Stimulated activated CD8-positive, alpha-beta memory T cell treated with anti-CD3 and anti-CD28 coated beads, Interleukin-12 subunit alpha, Interleukin-12 subunit beta, amount 100 ng/mL, for 24 hours (primary cell): ENCODE data around the gene IGFBP2.

ENCODE experiments used
- DNase-seq: peaks from one replicate; pipeline ENCODE4 v3.0.0-alpha.2; 2020; ENCODE audit errors: extremely low read depth

Gene IGFBP2

DNA sequence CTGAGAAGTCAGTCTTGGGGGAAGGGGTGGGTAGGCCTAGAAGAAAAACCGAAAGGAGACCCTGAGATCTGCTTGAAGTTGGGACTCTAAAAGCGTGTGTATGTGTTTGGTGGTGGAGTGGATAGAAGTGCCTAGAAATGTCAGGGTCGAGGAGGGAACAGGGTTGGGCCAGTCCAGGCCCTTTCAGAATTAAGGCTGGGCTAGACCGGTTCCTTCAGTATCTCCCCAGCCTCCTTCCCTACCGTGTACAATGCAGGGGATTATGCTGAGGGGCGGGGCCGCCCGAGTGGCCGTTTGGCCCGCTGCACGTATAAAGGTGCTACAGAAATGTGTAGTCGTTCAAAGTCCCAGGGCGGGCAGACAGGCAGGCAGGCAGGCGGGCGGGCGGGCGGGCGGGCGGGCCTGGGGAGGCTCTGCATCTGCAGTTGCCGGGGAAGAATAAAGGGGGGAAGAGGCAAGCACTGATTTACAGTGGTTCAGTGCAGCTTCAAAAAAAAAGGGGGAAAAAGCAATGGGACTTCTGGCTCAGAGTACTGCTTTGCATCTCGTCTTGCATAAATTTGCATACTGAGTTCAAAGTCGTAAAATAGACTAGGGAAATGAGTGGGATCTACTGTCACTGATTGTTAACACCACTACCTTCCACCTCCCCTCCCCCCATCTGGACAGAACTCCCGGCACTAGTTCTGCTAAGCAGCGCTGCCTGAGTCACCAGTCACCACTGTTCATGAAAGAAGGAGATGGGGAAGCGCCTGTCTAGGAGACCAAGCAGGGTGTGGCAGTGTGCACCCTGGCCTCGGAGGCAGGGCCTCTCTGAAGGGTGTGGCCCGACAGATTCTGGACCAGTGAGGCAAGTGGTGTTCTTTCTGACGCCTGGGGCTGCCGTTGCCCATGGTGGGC, 3.6 kb downstream of the IGFBP2 start:
- no peak for DNase-seq

DNA sequence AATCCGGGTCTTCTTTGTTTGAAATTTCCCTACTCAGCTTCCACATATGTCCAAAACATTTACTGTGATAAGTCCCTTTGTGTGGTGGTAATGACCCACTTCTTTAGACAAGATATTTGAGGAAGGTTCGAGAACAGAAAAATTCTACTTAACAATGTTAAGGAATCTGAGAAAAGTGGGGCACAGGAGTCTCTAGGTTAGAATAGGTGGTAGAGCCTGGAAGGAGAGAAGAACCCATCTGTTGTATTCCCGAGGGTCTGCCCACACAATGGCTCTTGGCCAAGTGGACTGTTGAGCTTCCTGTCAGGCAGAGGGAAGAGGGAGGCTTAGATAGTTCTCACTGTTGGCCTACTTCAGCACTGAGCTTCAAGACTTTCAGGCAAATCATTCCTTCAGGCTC, 4.3 kb downstream of the IGFBP2 start:
- DNase-seq: no peak

DNA sequence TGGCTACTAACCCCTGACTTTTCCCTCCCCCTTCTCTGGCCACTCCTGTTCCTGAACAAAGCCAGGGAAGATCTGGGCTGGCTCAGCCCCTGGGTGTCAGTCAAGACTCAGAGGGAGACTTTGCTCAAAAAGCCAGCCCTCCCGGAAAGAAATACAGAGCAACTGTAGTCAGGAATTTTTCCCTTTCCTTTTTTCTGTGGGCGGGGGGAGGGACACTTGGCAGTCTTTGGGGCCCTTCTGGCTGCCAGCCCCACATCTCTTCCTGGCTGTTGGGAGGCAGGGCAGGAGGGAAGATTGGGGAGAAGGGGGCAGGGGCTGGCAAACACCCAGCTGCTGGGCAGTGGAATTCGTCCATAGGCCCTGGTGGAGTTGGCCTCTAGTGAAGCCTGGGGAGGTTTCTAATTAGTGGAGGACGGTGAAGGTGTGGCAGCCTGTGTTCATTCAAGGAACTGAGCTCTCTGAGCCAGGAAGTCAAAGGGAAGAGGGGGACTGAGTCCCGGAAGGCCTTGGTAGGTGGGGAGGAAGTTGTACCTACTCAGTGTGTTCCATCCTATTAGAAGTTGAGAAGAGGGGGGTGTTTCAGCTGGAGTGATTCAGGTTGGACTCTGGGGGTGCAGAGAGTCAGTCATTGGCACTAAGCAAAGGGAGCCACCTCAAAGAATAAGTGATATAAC, 10.9 kb downstream of the IGFBP2 start:
- no peak for DNase-seq

DNA sequence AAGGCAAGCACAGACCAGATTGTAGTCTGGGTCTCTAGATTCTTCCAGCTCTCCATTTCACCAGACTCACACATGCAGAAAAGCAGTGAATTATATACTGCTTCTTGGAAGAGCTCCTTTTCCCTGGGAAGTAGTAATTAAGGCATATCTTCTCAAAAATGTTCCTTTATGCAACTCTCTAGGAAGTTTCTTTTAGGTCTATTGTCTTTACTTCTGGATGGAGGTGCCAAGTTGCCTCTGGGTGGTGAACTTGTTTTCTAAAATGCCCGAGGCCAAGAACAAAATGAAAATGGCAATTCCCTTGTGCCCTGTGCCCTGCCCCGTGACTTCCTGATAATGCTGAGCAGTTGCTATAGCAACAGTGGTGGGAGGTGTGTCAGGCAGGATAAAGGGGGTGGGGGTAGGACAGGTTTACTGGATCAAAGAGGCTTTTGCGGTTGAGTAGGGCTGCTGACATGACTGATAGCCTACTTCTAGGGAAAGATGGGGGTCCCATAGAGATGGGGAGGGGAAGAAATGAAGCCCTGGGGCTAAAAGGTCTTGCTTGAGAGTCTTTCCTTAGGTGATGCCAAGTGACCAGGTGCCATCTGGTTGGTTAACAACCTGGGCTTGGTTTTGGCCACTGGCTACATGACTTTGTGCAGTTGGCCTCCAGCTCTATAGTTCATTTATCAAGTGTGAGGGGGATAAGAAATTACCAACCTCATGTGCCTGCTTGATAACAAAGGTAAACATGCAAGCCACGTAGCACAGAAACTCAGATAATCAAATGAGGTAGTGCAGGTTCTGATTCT, 11.8 kb downstream of the IGFBP2 start:
- no peak for DNase-seq

DNA sequence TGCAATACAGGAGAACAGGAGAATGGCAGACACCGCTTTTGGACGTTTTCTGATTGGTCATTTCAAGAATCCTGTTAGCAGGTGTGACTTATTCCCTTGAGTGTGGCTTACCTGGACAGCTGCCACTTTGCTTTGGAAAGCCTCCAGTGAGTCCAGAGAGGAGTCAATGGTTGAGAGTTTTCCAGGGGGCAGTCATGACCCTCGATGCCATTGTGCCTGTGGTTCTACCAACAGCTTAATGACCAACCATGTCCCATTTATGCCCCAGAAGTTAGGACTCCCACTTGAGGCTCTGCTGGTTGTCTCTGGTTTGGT, 12.4 kb downstream of the IGFBP2 start:
- no peak for DNase-seq

DNA sequence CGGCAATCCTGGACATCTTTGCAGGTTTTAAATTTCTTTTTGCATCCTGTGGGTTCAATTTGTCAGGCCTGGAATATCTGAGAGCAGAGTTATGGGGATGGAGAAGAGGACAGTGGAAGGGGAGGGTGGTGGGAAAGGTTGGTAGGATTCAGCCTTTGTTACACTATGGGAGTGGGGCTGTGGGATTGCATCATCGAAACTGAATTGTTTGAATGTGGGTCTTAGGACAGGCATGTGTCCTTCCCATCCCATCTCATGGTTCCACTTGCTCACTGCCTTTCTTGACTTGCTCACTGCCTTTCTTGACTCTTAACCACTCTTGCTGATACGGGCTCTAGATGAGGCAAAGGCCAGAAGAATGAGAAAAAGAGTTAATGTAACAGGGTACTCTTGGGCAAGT, 12.9 kb downstream of the IGFBP2 start:
- DNase-seq: no peak

DNA sequence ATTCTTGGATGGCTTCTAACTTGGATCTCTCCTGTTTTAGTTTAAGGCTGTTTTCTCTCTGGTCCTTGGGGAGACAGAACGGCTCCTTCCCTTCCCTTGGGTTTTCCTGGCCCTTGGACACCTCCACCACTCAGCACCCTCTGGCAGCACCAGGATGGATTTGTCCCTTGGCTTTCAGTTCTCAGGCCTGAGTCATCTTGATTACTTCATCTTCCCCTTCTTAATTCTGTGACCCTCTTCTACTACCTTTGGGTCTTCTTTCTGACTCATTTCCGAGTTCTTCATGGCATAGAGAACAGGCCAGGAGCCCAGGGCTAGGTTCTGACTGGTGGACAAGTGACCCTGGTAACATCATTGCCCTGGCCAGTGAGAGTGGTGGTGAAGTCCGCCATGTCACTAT, 14.9 kb downstream of the IGFBP2 start:
- DNase-seq: no peak

DNA sequence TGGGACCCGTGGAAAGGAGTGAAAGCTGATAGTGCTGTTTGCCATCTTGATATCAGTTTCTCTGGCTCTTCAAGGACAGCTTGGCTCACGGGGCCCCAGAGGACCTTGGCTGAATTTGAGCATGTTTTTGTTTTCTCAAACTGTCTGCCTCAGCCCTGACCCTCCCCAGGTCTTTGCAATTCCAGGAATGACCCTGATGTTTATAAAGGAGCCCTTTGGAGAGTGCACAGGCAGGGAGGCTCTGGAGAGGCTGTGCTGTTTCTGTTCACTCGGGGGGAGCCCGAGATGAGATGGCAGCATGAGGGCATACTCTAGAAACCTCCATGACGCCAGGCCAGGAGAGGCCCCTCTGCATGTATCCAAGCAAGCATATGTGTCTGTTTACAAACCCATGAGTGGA, 16.4 kb downstream of the IGFBP2 start:
- DNase-seq: no peak

DNA sequence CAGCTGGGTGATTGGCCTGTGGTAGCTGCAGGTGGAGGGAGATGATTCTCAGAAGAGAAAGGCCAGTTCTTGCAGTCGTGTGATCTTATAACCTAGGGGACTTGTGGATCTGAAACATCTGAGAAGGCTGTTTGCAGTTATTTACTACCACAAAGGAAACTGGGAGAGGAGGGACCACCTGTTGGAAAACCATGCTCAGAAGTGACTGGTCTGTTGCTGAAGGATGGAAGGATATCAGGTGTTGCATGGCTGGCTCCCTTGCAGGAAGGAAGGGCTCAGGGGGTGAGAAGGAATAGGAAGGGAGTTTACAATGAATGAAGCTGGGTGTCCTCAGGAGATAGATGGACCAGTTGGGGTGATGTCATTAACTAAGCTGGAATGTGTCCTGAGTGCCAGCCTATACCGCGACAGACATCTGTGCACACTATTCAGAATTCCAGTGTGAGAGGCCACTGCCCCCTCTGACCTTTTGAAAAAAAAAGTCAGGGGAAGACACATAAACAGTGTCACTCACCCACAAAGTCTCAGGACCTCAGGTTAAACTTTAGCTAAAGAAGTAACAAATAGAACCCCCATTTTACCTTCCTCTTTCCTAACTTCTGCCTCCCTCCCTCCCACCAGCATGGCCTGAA, 17.5 kb downstream of the IGFBP2 start:
- DNase-seq: no peak

DNA sequence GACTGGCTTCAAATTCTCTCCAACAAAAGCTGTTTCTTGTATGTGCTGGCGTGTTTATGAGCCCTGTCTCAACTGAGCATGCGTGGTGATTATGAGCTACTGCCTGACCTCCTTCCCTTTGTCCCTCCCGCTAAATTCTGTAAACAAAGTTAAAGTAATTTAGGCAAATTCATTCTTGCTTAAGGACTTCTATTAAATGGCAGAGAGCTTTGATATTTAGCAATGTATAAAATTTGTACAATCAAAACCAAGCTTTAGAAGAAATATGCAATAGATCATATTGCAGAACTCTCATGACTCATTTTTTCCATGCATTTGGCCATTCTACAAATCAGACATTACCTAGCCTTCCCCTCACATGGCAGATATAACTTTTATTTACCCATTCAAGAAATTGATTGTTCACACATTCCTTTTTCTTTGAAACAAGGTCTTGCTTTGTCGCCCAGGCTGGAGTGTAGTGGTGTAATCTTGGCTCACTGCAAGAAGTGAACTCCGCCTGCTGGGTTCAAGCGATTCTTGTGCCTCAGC, 18.2 kb downstream of the IGFBP2 start:
- DNase-seq: no peak

DNA sequence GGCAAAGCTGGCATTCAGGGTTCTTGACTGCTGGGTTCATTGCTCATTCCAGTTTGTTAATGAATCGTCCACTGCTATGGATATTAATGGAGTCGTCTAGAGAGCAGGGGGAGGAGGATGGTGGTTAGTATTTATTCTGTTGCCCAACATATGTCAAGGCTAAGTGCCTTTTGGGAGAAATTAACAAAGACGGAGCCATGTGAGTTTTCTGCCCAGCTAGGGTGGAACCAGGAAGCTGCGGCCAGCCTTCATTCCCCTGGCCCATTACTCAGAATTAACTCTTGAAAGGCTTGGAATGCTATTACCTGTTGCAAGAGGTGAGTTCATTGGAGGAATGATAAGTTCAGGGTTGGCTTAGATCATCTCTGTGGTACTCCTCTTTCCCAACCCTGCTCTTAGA, 19.3 kb downstream of the IGFBP2 start:
- DNase-seq: no peak

DNA sequence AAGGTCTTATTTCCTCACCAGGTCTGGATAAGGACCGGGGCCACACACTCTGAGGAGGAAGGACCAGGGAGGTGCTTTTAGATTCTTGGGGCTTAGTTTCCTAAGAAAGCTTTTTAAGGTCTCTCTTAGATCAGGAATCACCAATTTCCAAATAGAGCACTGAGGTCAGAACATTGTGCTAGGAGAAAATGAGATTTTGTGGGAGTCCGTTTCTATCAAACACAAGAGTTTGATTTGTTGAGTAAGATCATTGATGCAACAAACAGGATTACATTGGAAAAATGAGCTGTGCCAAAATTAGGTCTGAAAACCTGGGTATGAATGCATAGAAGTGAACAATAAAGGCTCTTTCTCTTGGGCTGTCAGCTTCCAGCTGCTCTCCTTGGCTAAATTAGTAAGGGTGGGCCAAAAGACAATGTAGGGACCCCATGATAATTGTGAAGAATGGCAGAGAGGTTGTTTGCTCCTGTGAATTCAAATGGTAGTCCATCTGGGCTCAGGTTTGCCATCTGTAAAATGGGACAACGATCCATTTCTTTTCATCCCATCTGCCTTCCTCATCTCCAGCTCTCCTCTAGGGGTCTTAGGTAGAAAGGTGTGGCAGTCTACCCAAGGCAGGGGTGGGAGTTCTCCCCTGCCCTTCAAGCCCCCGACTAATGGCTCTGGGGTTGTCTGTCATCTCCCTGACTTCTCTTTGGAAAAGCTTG, 20.0 kb downstream of the IGFBP2 start:
- no peak for DNase-seq

DNA sequence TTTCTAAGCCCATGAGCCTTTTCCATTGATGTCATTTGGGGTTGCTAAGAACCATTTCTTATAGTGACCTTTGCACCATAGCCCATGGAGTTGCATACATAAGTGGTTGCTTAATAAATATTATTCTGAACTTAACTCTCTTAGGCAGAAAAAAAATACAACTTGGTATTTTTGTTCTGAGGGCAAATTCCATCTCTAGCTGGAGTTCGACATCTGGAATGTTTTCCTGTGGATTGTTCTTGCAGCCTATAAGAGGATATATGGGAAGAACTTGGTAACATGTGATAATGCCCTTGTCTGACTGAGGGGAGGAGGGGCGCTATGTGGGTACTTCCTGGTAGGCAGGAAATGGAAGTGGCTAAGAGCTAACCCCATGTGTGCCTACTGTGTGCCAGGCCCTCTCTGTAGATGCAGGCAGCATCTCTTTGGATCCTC, 20.7 kb downstream of the IGFBP2 start:
- no peak for DNase-seq

DNA sequence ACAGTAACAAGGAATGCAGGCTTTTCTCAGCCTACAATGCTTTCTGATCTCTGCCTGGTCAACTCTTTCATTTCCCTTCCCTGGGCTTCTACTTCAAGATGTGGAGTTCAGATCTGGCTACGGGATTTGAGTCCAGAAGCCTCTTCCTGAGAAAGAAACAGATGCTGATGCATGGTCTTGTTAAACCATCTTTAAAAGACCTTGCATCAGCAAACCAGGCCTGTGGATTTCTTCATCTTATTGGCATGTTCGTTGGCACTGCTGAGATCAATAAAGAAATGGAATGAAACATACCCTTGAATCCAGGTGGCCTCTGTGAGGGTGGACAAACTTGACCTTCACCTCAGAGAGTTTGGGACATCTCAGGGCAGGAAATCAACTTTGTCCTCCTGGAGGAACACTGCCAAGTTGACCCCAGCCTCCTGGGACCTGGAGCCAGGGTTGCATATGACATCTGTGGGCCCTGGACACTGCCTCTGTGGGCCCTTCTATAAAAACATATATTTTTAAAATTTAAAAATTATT, 21.4 kb downstream of the IGFBP2 start:
- no peak for DNase-seq

DNA sequence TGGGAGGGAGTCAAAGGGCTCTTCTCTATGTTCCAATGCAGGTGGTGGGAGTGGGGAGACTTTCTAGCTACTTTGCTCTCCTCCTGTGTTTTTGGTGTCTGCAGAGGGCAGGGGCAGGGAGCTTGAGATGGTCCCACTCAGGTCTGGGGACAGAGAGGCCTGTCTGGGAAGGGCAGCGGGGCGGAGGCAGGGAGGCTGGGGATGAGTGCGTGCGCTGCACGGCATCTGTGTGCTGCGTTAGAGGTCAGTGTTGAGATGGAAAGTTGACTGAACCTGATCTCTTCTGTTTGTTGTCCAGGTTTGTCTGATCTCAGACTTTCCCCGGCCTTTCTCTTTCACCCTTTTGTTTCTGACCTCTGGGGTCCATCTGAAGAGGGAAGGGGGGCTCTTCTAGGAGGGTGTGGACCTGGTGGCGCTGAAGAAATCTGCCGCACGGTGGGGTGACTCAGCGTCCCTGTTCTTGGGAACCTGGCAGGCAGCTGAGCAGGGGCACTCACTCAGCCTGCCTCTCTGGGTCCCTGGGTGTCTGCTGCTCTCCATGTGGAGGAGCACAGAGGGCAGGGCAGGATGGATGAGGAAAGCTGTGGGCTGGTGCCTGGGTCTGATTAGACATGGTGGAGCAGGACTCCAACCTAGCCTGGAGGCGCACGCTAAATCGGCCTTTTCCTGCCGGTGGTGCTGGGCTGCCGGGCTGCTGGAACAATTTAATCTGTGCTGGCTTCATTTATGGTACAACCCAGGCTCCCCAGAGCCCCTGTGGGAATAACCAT, 24.1 kb downstream of the IGFBP2 start:
- no peak for DNase-seq

DNA sequence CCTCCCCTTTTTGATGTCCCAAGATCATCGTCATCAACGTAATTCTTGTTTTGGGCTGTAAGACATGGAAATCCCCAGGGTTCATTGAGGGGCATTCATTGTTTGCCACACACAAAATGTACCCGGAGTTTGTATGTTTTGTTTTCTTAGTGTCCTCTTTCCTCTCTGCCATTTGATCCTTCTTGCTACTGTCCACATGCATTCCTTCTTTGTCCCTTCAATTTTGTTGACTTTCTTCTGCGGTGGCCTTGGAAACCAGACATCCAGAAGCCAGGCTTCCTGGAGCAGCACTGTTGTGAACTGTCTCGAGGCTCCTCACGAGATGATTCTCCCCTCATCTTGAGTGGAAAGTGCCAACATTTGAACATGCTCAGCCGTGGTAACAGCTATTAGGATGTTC, 24.8 kb downstream of the IGFBP2 start:
- no peak for DNase-seq

DNA sequence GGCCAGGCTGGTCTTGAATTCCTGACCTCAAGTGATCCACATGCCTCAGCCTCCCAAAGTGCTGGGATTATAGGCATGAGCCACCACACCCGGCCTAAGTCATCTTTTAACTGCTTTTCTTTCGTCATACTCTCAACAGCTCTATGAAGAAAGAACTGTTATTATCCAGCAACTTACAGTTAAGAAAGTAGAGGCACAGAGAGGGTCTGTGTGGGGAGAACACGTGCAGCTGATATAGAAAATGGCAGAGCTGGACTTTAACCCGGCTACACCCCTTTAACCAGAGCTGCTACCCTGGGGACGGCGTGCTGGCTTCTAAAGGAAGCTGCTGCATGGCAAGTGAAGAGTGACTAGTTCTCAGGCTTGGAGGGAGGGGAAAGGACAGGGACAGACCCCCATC, 25.5 kb downstream of the IGFBP2 start:
- DNase-seq: no peak

DNA sequence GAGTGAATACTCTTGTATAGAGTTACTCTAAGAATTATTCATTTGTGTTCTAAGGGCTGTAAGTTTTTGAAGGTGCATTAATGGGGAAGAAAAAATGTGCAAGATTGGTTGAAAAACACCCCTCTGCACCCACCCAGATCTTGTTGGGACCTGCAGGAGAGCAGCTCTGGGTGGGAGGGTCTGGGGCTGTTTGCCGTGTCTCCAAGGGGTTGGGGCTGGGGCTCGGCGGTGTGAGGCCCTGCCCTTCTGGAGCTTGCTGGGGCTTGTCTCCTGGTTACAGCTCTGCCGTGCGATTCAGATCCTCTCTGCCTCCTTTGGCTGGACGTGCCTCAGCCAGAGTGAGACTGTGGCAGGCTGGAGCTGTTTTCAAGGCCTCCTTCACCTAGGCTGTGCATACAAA, 26.1 kb downstream of the IGFBP2 start:
- no peak for DNase-seq

DNA sequence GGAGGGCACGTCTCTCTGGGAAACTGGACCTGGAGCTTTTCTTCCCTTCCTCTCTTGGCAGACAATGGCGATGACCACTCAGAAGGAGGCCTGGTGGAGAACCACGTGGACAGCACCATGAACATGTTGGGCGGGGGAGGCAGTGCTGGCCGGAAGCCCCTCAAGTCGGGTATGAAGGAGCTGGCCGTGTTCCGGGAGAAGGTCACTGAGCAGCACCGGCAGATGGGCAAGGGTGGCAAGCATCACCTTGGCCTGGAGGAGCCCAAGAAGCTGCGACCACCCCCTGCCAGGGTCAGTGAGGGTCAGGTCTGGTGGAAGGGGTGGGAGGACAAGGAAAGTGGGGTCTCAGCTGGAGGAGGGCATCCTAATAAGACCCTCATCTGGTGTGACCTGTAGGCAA, 27.3 kb downstream of the IGFBP2 start:
- DNase-seq: no peak

DNA sequence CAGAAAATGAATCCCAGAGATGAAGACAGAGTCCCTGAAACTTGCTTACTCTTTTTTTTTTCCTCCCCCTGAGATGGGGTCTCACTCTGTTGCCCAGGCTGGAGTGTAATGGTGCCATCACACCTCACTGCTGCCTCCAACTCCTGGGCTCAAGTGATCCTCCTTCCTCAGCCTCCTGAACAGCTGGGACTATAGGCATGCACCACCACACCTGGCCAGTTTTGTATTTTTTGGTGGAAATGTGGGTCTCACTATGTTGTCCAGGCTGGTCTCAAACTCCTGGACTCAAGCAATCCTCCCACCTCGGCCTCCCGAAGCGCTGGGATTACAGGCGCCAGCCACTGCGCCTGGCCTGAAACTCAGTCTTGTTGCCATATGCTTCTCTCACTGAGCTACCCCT, 27.8 kb downstream of the IGFBP2 start:
- no peak for DNase-seq
